Embryonic facial prominence (tissue), 1 donor: Measurements from ENCODE around the gene DRGX.

Experiments used
- DNase-seq: peaks from one replicate; pipeline ENCODE4 v3.0.0-alpha.2; 2016; ENCODE audit errors: extremely low spot score

The DRGX gene

GRCh38 chr10:49361735-49362568, 33.9 kb downstream of the DRGX start:
- no peak for DNase-seq

GRCh38 chr10:49361178-49361554, 34.7 kb downstream of the DRGX start:
- DNase-seq = no peak

GRCh38 chr10:49360271-49361177, 35.4 kb downstream of the DRGX start:
- DNase-seq = no peak

GRCh38 chr10:49359349-49360270, 36.3 kb downstream of the DRGX start:
- no peak for DNase-seq

GRCh38 chr10:49357910-49358309, 38.0 kb downstream of the DRGX start:
- no peak for DNase-seq

GRCh38 chr10:49356944-49357343, 38.9 kb downstream of the DRGX start:
- no peak for DNase-seq

- no peak for DNase-seq
These were observed 39.7 kb downstream of the DRGX start for GRCh38 chr10:49356181-49356580.

GRCh38 chr10:49355221-49355620, 40.7 kb downstream of the DRGX start:
- DNase-seq = no peak

- no peak for DNase-seq
These were observed 41.3 kb downstream of the DRGX start for GRCh38 chr10:49354593-49354992.

GRCh38 chr10:49353895-49354566, 41.9 kb downstream of the DRGX start:
- DNase-seq = no peak

GRCh38 chr10:49353026-49353894, 42.6 kb downstream of the DRGX start:
- no peak for DNase-seq

GRCh38 chr10:49352323-49352722, 43.6 kb downstream of the DRGX start:
- DNase-seq = no peak

GRCh38 chr10:49351669-49352068, 44.2 kb downstream of the DRGX start:
- DNase-seq = no peak

- no peak for DNase-seq
These were observed 44.9 kb downstream of the DRGX start for GRCh38 chr10:49350846-49351532.

GRCh38 chr10:49350138-49350537, 45.8 kb downstream of the DRGX start:
- DNase-seq = no peak

GRCh38 chr10:49349390-49349789, 46.5 kb downstream of the DRGX start:
- no peak for DNase-seq

- DNase-seq = no peak
These were observed 47.3 kb downstream of the DRGX start for GRCh38 chr10:49348593-49348992.

GRCh38 chr10:49347827-49348226, 48.1 kb downstream of the DRGX start:
- DNase-seq = no peak

GRCh38 chr10:49347342-49347741, 48.5 kb downstream of the DRGX start:
- no peak for DNase-seq

- DNase-seq = no peak
These were observed 51.0 kb downstream of the DRGX start for GRCh38 chr10:49344840-49345239.
